ENCODE measurements around the gene HGFAC. TPM values are rescaled to one million over a fixed set of nuclear protein-coding genes. Genes with fewer than 3 reads are reported as not detected.

HGFAC gene
- total RNA-seq, 1 donor: not detected

- Histone ChIP-seq H3K4me1 (ENCODE audit: insufficient read depth, low read length) (peaks cover 10% of the 10 kb centered on the region), H3K4me3 (ENCODE audit: low read length) (no peak overlapping the region), H3K27me3 (ENCODE audit: insufficient read depth, low read length) (no peaks in the 10 kb centered on the region), H3K9me3 (ENCODE audit: low read depth, low read length) (no peaks in the 10 kb centered on the region)
Measured at GRCh38 chr4:3483471-3483921, 41.7 kb downstream of the HGFAC start.

- H3K9me3 ChIP-seq (ENCODE audit: low read depth, low read length): no peaks in the 10 kb centered on the region
- no peaks in the 10 kb centered on the region for H3K27me3 ChIP-seq (ENCODE audit: insufficient read depth, low read length)
- no peak overlapping the region for H3K4me3 ChIP-seq (ENCODE audit: low read length)
- peaks cover 10% of the 10 kb centered on the region for H3K4me1 ChIP-seq (ENCODE audit: insufficient read depth, low read length)
Measured at GRCh38 chr4:3484057-3484973, 42.5 kb downstream of the HGFAC start.

GRCh38 chr4:3485011-3485791, 43.4 kb downstream of the HGFAC start:
- Histone ChIP-seq H3K9me3 (ENCODE audit: low read depth, low read length) (no peaks in the 10 kb centered on the region), H3K4me1 (ENCODE audit: insufficient read depth, low read length) (peaks cover 10% of the 10 kb centered on the region), H3K27me3 (ENCODE audit: insufficient read depth, low read length) (no peaks in the 10 kb centered on the region), H3K4me3 (ENCODE audit: low read length) (no peak overlapping the region)

GRCh38 chr4:3485886-3486540, 44.2 kb downstream of the HGFAC start:
- H3K4me1 ChIP-seq (ENCODE audit: insufficient read depth, low read length): peaks cover 7% of the 10 kb centered on the region
- no peaks in the 10 kb centered on the region for H3K27me3 ChIP-seq (ENCODE audit: insufficient read depth, low read length)
- no peak overlapping the region for H3K4me3 ChIP-seq (ENCODE audit: low read length)
- no peaks in the 10 kb centered on the region for H3K9me3 ChIP-seq (ENCODE audit: low read depth, low read length)

- H3K9me3 ChIP-seq (ENCODE audit: low read depth, low read length): no peaks in the 10 kb centered on the region
- no peak overlapping the region for H3K4me3 ChIP-seq (ENCODE audit: low read length)
- H3K27me3 ChIP-seq (ENCODE audit: insufficient read depth, low read length): no peaks in the 10 kb centered on the region
- peaks cover 7% of the 10 kb centered on the region for H3K4me1 ChIP-seq (ENCODE audit: insufficient read depth, low read length)
Measured at GRCh38 chr4:3486541-3487540, 45.1 kb downstream of the HGFAC start.

- no peaks in the 10 kb centered on the region for H3K27me3 ChIP-seq (ENCODE audit: insufficient read depth, low read length)
- no peaks in the 10 kb centered on the region for H3K9me3 ChIP-seq (ENCODE audit: low read depth, low read length)
- peaks cover 7% of the 10 kb centered on the region for H3K4me1 ChIP-seq (ENCODE audit: insufficient read depth, low read length)
- H3K4me3 ChIP-seq (ENCODE audit: low read length): no peak overlapping the region
Measured at GRCh38 chr4:3487861-3488260, 46.1 kb downstream of the HGFAC start.

GRCh38 chr4:3488820-3489219, 47.1 kb downstream of the HGFAC start:
- Histone ChIP-seq H3K4me3 (ENCODE audit: low read length) (no peak overlapping the region), H3K9me3 (ENCODE audit: low read depth, low read length) (no peaks in the 10 kb centered on the region), H3K4me1 (ENCODE audit: insufficient read depth, low read length) (peaks cover 7% of the 10 kb centered on the region), H3K27me3 (ENCODE audit: insufficient read depth, low read length) (no peaks in the 10 kb centered on the region)

GRCh38 chr4:3489451-3489962, 47.7 kb downstream of the HGFAC start:
- Histone ChIP-seq H3K4me3 (ENCODE audit: low read length) (no peak overlapping the region), H3K9me3 (ENCODE audit: low read depth, low read length) (no peaks in the 10 kb centered on the region), H3K27me3 (ENCODE audit: insufficient read depth, low read length) (no peaks in the 10 kb centered on the region), H3K4me1 (ENCODE audit: insufficient read depth, low read length) (peaks cover 7% of the 10 kb centered on the region)

GRCh38 chr4:3491681-3492405, 50.1 kb downstream of the HGFAC start:
- Histone ChIP-seq H3K4me1 (ENCODE audit: insufficient read depth, low read length) (no peaks in the 10 kb centered on the region), H3K4me3 (ENCODE audit: low read length) (no peak overlapping the region), H3K9me3 (ENCODE audit: low read depth, low read length) (no peaks in the 10 kb centered on the region), H3K27me3 (ENCODE audit: insufficient read depth, low read length) (no peaks in the 10 kb centered on the region)

GRCh38 chr4:3492741-3493719, 51.3 kb downstream of the HGFAC start:
- H3K4me3 ChIP-seq (ENCODE audit: low read length): no peak overlapping the region
- no peaks in the 10 kb centered on the region for H3K4me1 ChIP-seq (ENCODE audit: insufficient read depth, low read length)
- no peaks in the 10 kb centered on the region for H3K9me3 ChIP-seq (ENCODE audit: low read depth, low read length)
- H3K27me3 ChIP-seq (ENCODE audit: insufficient read depth, low read length): no peaks in the 10 kb centered on the region

GRCh38 chr4:3493720-3494461, 52.1 kb downstream of the HGFAC start:
- no peaks in the 10 kb centered on the region for H3K9me3 ChIP-seq (ENCODE audit: low read depth, low read length)

GRCh38 chr4:3494462-3494871, 52.7 kb downstream of the HGFAC start:
- Histone ChIP-seq H3K4me1 (ENCODE audit: insufficient read depth, low read length) (no peaks in the 10 kb centered on the region), H3K9me3 (ENCODE audit: low read depth, low read length) (no peaks in the 10 kb centered on the region), H3K27me3 (ENCODE audit: insufficient read depth, low read length) (no peaks in the 10 kb centered on the region), H3K4me3 (ENCODE audit: low read length) (no peak overlapping the region)

More at GRCh38 chr4:3493720-3494461, 52.1 kb downstream of the HGFAC start:
- Histone ChIP-seq H3K4me1 (ENCODE audit: insufficient read depth, low read length) (no peaks in the 10 kb centered on the region), H3K4me3 (ENCODE audit: low read length) (no peak overlapping the region), H3K27me3 (ENCODE audit: insufficient read depth, low read length) (no peaks in the 10 kb centered on the region)

Data from mononuclear cell (primary cell).